OCI-LY7 (cell line): Measurements from ENCODE around the gene KIAA1755. TPM values are rescaled to one million over a fixed set of nuclear protein-coding genes. Genes with fewer than 3 reads are reported as not detected.

Experiments used
- BruUV-seq: library from RNA; stranded (reverse); fragments of 400-500 nt; replicated peaks from 2 replicates; lab custom pipeline; 2021; lab: Mats Ljungman, UMichigan
- CTCF ChIA-PET: fragments of 300-600 bp; sonication (Branson Sonifier 250); formaldehyde crosslinking; loops from one replicate; lab custom pipeline; 2022; ENCODE audit warnings: antibody characterized with exemption; ENCODE audit not compliant: unreplicated experiment; lab: Charles Lee
- POLR2A ChIA-PET: fragments of 300-600 bp; sonication (Branson Sonifier 250); formaldehyde crosslinking; loops from one replicate; lab custom pipeline; 2022; ENCODE audit warnings: antibody characterized with exemption; lab: Charles Lee
- DNase-seq: peaks from one replicate; pipeline ENCODE4 v3.0.0-alpha.2; 2015; ENCODE audit warnings: low spot score
- H2AFZ ChIP-seq: fragments of 200-600 bp; sonication (generic), shearing (Covaris generic); 2 replicates; pipeline ENCODE4 v1.6.1; 2014; ENCODE audit warnings: mild to moderate bottlenecking, antibody characterized with exemption, low read length, moderate library complexity
- H3K27ac ChIP-seq: fragments of 200-600 bp; sonication (generic); 2 replicates; pipeline ENCODE4 v1.5.1; 2014; ENCODE audit warnings: mixed run types, low read depth, mild to moderate bottlenecking, moderate library complexity, low read length, inconsistent platforms; ENCODE audit not compliant: poor library complexity, severe bottlenecking
- H3K36me3 ChIP-seq: fragments of 200-600 bp; sonication (generic); 2 replicates; pipeline ENCODE4 v1.6.1; 2014; ENCODE audit warnings: mild to moderate bottlenecking, antibody characterized with exemption, low read length, moderate library complexity, mixed read lengths; ENCODE audit not compliant: insufficient read depth
- H3K4me1 ChIP-seq: fragments of 200-600 bp; sonication (generic); 2 replicates; pipeline ENCODE4 v1.5.1; 2014; ENCODE audit warnings: mild to moderate bottlenecking, low read length; ENCODE audit not compliant: insufficient read depth, poor library complexity, severe bottlenecking
- H3K4me2 ChIP-seq: fragments of 200-600 bp; sonication (generic); 2 replicates; pipeline ENCODE4 v1.6.1; 2014; ENCODE audit warnings: mild to moderate bottlenecking, low read length
- H3K4me3 ChIP-seq: fragments of 200-600 bp; sonication (generic); 2 replicates; pipeline ENCODE4 v1.5.1; 2014; ENCODE audit warnings: mild to moderate bottlenecking, low read depth, low read length; ENCODE audit not compliant: poor library complexity, severe bottlenecking
- H3K79me2 ChIP-seq: fragments of 200-600 bp; sonication (generic); 2 replicates; pipeline ENCODE4 v1.6.1; 2016; ENCODE audit warnings: low read depth, mild to moderate bottlenecking, low read length, moderate library complexity, mixed read lengths; ENCODE audit not compliant: insufficient read depth
- H3K9me2 ChIP-seq: fragments of 200-600 bp; sonication (generic); 2 replicates; pipeline ENCODE4 v1.6.1; 2016; ENCODE audit warnings: mild to moderate bottlenecking, low read length, mixed read lengths; ENCODE audit not compliant: insufficient read depth
- H3K9me3 ChIP-seq: fragments of 200-600 bp; sonication (generic); 2 replicates; pipeline ENCODE4 v1.6.1; 2014; ENCODE audit warnings: mild to moderate bottlenecking, mixed run types, low read length, mixed read lengths
- H4K20me1 ChIP-seq: fragments of 200-600 bp; sonication (generic); 2 replicates; pipeline ENCODE4 v1.6.1; 2014; ENCODE audit warnings: mild to moderate bottlenecking, antibody characterized with exemption, low read length, moderate library complexity, mixed read lengths; ENCODE audit not compliant: insufficient read depth
- CTCF ChIP-seq: fragments of 200-600 bp; sonication (generic); conservative IDR thresholded peaks from 2 replicates; pipeline ENCODE4 v1.5.1; 2014; ENCODE audit warnings: mild to moderate bottlenecking, antibody characterized with exemption, low read length, moderate library complexity, mixed read lengths
- EZH2phosphoT487 ChIP-seq: fragments of 200-600 bp; sonication (generic); IDR thresholded peaks from 2 replicates; pipeline ENCODE4 v1.6.1; 2018; ENCODE audit warnings: low read depth, borderline replicate concordance, mild to moderate bottlenecking, mixed run types, antibody characterized with exemption, low read length, moderate library complexity, mixed read lengths
- intact Hi-C: fragments of 100-400 bp; cut with micrococcal nuclease; formaldehyde crosslinking; loops from one replicate; pipeline ENCODE4 v1.10.0; 2022; ENCODE audit not compliant: unreplicated experiment
- total RNA-seq, 2 experiments: library from RNA; depleted of rRNA in 1 of 2; stranded (reverse); fragments of >200 nt in 1 of 2; shearing (Covaris generic) in 1 of 2; gene quantifications; 2 replicates each; pipeline ENCODE4 v1.2.3, GENCODE V29; 2014 to 2022

KIAA1755 gene
- total RNA-seq, 2 experiments from 2014 or later = not detected

- Histone ChIP-seq H3K4me2 (no peak overlapping the region), H3K4me1 (no peaks in the 10 kb centered on the region), H2AFZ (no peak overlapping the region), H3K36me3 (no peaks in the 10 kb centered on the region), H4K20me1 (no peaks in the 10 kb centered on the region), H3K4me3 (no peak overlapping the region), H3K9me2 (no peaks in the 10 kb centered on the region), H3K79me2 (no peaks in the 10 kb centered on the region), H3K9me3 (no peaks in the 10 kb centered on the region), H3K27ac (no peak overlapping the region)
- ChIA-PET POLR2A (no interaction called here), CTCF (no interaction called here)
- TF ChIP-seq EZH2phosphoT487 = no peak
- TF ChIP-seq CTCF = no peak
- DNase-seq = no peak
- no TSS peak for BruUV-seq
- intact Hi-C loops = no loop called here
Measured at GRCh38 chr20:38301309-38301708, 40.8 kb upstream of the KIAA1755 start.

- no peak for TF ChIP-seq EZH2phosphoT487
- no peak for TF ChIP-seq CTCF
- Histone ChIP-seq H3K4me3 (no peak overlapping the region), H2AFZ (no peak overlapping the region), H3K4me2 (no peak overlapping the region), H3K9me3 (no peaks in the 10 kb centered on the region), H3K9me2 (no peaks in the 10 kb centered on the region), H3K4me1 (no peaks in the 10 kb centered on the region), H4K20me1 (no peaks in the 10 kb centered on the region), H3K79me2 (no peaks in the 10 kb centered on the region), H3K27ac (no peak overlapping the region), H3K36me3 (no peaks in the 10 kb centered on the region)
- ChIA-PET CTCF (no interaction called here), POLR2A (no interaction called here)
- BruUV-seq = no TSS peak
- DNase-seq = no peak
- intact Hi-C loops = no loop called here
Measured at GRCh38 chr20:38300438-38300837, 39.9 kb upstream of the KIAA1755 start.

- CTCF ChIA-PET = no interaction called here
- POLR2A ChIA-PET = no interaction called here
- H3K9me3 ChIP-seq = no peaks in the 10 kb centered on the region
- no peak overlapping the region for H3K4me3 ChIP-seq
- H3K36me3 ChIP-seq = no peaks in the 10 kb centered on the region
- intact Hi-C loops = no loop called here
- H3K4me2 ChIP-seq = no peak overlapping the region
- H2AFZ ChIP-seq = no peak overlapping the region
- no TSS peak for BruUV-seq
- H3K4me1 ChIP-seq = no peaks in the 10 kb centered on the region
- no peaks in the 10 kb centered on the region for H4K20me1 ChIP-seq
- H3K79me2 ChIP-seq = no peaks in the 10 kb centered on the region
- H3K9me2 ChIP-seq = no peaks in the 10 kb centered on the region
- no peak for DNase-seq
- H3K27ac ChIP-seq = no peak overlapping the region
- no peak for TF ChIP-seq CTCF
- TF ChIP-seq EZH2phosphoT487 = no peak
Measured at GRCh38 chr20:38299963-38300362, 39.4 kb upstream of the KIAA1755 start.
